Activated CD4-positive, alpha-beta T cell treated with anti-CD3 and anti-CD28 coated beads, Interleukin-2, amount 10 ng/mL, durations not matched to agents 7 days and 5 days (primary cell): ENCODE data around the gene AUTS2. TPM values are rescaled to one million over a fixed set of nuclear protein-coding genes. Genes with fewer than 3 reads are reported as not detected.

Experiments used
- CTCF ChIA-PET: fragments of 350-600 bp; sonication (Branson Sonifier 250); formaldehyde crosslinking; loops from one replicate; lab custom pipeline; 2021; ENCODE audit warnings: antibody characterized with exemption; lab: Charles Lee
- POLR2A ChIA-PET: fragments of 350-600 bp; sonication (Branson Sonifier 250); formaldehyde crosslinking; loops from one replicate; lab custom pipeline; 2021; ENCODE audit warnings: antibody characterized with exemption; lab: Charles Lee
- DNase-seq: peaks from one replicate; pipeline ENCODE4 v3.0.0-alpha.2; 2020
- H3K27ac Mint-ChIP-seq: one replicate; pipeline ENCODE4 v1.8.0; 2021; ENCODE audit warnings: mild to moderate bottlenecking, moderate library complexity, mixed read lengths
- H3K27me3 Mint-ChIP-seq: one replicate; pipeline ENCODE4 v1.8.0; 2021; ENCODE audit warnings: mixed read lengths
- H3K36me3 Mint-ChIP-seq: one replicate; pipeline ENCODE4 v1.8.0; 2021; ENCODE audit warnings: low read depth, mixed read lengths
- H3K4me1 Mint-ChIP-seq: one replicate; pipeline ENCODE4 v1.8.0; 2021; ENCODE audit warnings: mixed read lengths
- H3K4me3 Mint-ChIP-seq: one replicate; pipeline ENCODE4 v1.8.0; 2021; ENCODE audit warnings: mild to moderate bottlenecking, moderate library complexity, mixed read lengths
- H3K9me3 Mint-ChIP-seq: one replicate; pipeline ENCODE4 v1.8.0; 2021; ENCODE audit warnings: mixed read lengths
- total RNA-seq, 2 experiments: library from RNA; stranded (reverse); gene quantifications; one replicate each; pipeline ENCODE4 v1.2.3, GENCODE V29; 2021

The AUTS2 gene
- total RNA-seq, 2 experiments from 2014 or later, result 13.9 to 18.9 TPM

- Mint-ChIP-seq H3K27me3 (no peaks in the 10 kb centered on the region), H3K4me3 (no peak overlapping the region)
Observed at GRCh38 chr7:70487886-70488285, 889.6 kb downstream of the AUTS2 start.

GRCh38 chr7:70489813-70490212 is 891.5 kb downstream of the AUTS2 start:
- H3K4me1 Mint-ChIP-seq, result no peaks in the 10 kb centered on the region
- no peaks in the 10 kb centered on the region for H3K36me3 Mint-ChIP-seq
- H3K9me3 Mint-ChIP-seq, result no peaks in the 10 kb centered on the region
- ChIA-PET POLR2A (no interaction called here), CTCF (interaction anchor here (1.2 kb wide), 1 partner anchor 912 kb away, joined by 3 read pairs; no protein-coding TSS in a partner anchor)
- DNase-seq, result no peak
- H3K27ac Mint-ChIP-seq, result no peak overlapping the region
- H3K4me3 Mint-ChIP-seq, result no peak overlapping the region
- H3K27me3 Mint-ChIP-seq, result no peaks in the 10 kb centered on the region

More at GRCh38 chr7:70487886-70488285, 889.6 kb downstream of the AUTS2 start:
- Mint-ChIP-seq H3K36me3 (no peaks in the 10 kb centered on the region), H3K9me3 (peaks cover 3% of the 10 kb centered on the region), H3K27ac (no peak overlapping the region), H3K4me1 (no peaks in the 10 kb centered on the region)
- ChIA-PET CTCF (interaction anchor here (0.6 to 1.3 kb wide), 2 partner anchors 15 to 130 kb away, joined by 3 read pairs; no protein-coding TSS in a partner anchor), POLR2A (no interaction called here)
- DNase-seq, result no peak

- Mint-ChIP-seq H3K36me3 (no peaks in the 10 kb centered on the region), H3K27me3 (no peaks in the 10 kb centered on the region), H3K9me3 (no peaks in the 10 kb centered on the region), H3K4me3 (no peak overlapping the region), H3K4me1 (no peaks in the 10 kb centered on the region), H3K27ac (no peak overlapping the region)
- no peak for DNase-seq
- CTCF ChIA-PET, result no interaction called here
- POLR2A ChIA-PET, result no interaction called here
Observed at GRCh38 chr7:70492625-70493024, 894.4 kb downstream of the AUTS2 start.

GRCh38 chr7:70494225-70495032 is 896.2 kb downstream of the AUTS2 start:
- H3K9me3 Mint-ChIP-seq, result no peaks in the 10 kb centered on the region
- H3K36me3 Mint-ChIP-seq, result no peaks in the 10 kb centered on the region
- H3K27me3 Mint-ChIP-seq, result no peaks in the 10 kb centered on the region
- H3K27ac Mint-ChIP-seq, result no peak overlapping the region
- H3K4me1 Mint-ChIP-seq, result no peaks in the 10 kb centered on the region
- ChIA-PET POLR2A (no interaction called here), CTCF (no interaction called here)
- H3K4me3 Mint-ChIP-seq, result no peak overlapping the region
- no peak for DNase-seq

- Mint-ChIP-seq H3K4me3 (no peak overlapping the region), H3K27me3 (no peaks in the 10 kb centered on the region), H3K4me1 (no peaks in the 10 kb centered on the region), H3K9me3 (no peaks in the 10 kb centered on the region), H3K27ac (no peak overlapping the region), H3K36me3 (no peaks in the 10 kb centered on the region)
- DNase-seq, result no peak
- POLR2A ChIA-PET, result no interaction called here
- CTCF ChIA-PET, result interaction anchor here (0.6 kb wide), 1 partner anchor 46 kb away, joined by 3 read pairs; no protein-coding TSS in a partner anchor
Observed at GRCh38 chr7:70495033-70495376, 896.7 kb downstream of the AUTS2 start.

- H3K4me3 Mint-ChIP-seq, result no peak overlapping the region
- no peaks in the 10 kb centered on the region for H3K9me3 Mint-ChIP-seq
- ChIA-PET POLR2A (no interaction called here), CTCF (no interaction called here)
- no peak for DNase-seq
- H3K4me1 Mint-ChIP-seq, result no peaks in the 10 kb centered on the region
- H3K27me3 Mint-ChIP-seq, result no peaks in the 10 kb centered on the region
- H3K36me3 Mint-ChIP-seq, result no peaks in the 10 kb centered on the region
- no peak overlapping the region for H3K27ac Mint-ChIP-seq
Observed at GRCh38 chr7:70497793-70498192, 899.5 kb downstream of the AUTS2 start.

GRCh38 chr7:70498232-70498992 is 900.1 kb downstream of the AUTS2 start:
- Mint-ChIP-seq H3K36me3 (no peaks in the 10 kb centered on the region), H3K4me1 (no peaks in the 10 kb centered on the region), H3K27me3 (no peaks in the 10 kb centered on the region), H3K9me3 (no peaks in the 10 kb centered on the region), H3K27ac (no peak overlapping the region), H3K4me3 (no peak overlapping the region)
- no peak for DNase-seq
- CTCF ChIA-PET, result no interaction called here
- POLR2A ChIA-PET, result no interaction called here

- H3K36me3 Mint-ChIP-seq, result no peaks in the 10 kb centered on the region
- CTCF ChIA-PET, result no interaction called here
- no peaks in the 10 kb centered on the region for H3K27me3 Mint-ChIP-seq
- DNase-seq, result no peak
- H3K4me3 Mint-ChIP-seq, result no peak overlapping the region
- no peaks in the 10 kb centered on the region for H3K9me3 Mint-ChIP-seq
- POLR2A ChIA-PET, result no interaction called here
- no peaks in the 10 kb centered on the region for H3K4me1 Mint-ChIP-seq
- H3K27ac Mint-ChIP-seq, result no peak overlapping the region
Observed at GRCh38 chr7:70500261-70500660, 902.0 kb downstream of the AUTS2 start.

- CTCF ChIA-PET, result no interaction called here
- no peaks in the 10 kb centered on the region for H3K36me3 Mint-ChIP-seq
Observed at GRCh38 chr7:70502117-70502863, 904.0 kb downstream of the AUTS2 start.

GRCh38 chr7:70504254-70504653 is 906.0 kb downstream of the AUTS2 start:
- no peak overlapping the region for H3K4me3 Mint-ChIP-seq
- no peak overlapping the region for H3K27ac Mint-ChIP-seq
- H3K4me1 Mint-ChIP-seq, result no peaks in the 10 kb centered on the region
- no peaks in the 10 kb centered on the region for H3K9me3 Mint-ChIP-seq
- DNase-seq, result no peak
- no peaks in the 10 kb centered on the region for H3K36me3 Mint-ChIP-seq
- no peaks in the 10 kb centered on the region for H3K27me3 Mint-ChIP-seq
- ChIA-PET CTCF (no interaction called here), POLR2A (no interaction called here)

More at GRCh38 chr7:70502117-70502863, 904.0 kb downstream of the AUTS2 start:
- no peak for DNase-seq
- no peak overlapping the region for H3K27ac Mint-ChIP-seq
- no peaks in the 10 kb centered on the region for H3K4me1 Mint-ChIP-seq
- POLR2A ChIA-PET, result no interaction called here
- no peak overlapping the region for H3K4me3 Mint-ChIP-seq
- no peaks in the 10 kb centered on the region for H3K27me3 Mint-ChIP-seq
- H3K9me3 Mint-ChIP-seq, result no peaks in the 10 kb centered on the region

GRCh38 chr7:70505468-70505867 is 907.2 kb downstream of the AUTS2 start:
- no peaks in the 10 kb centered on the region for H3K4me1 Mint-ChIP-seq
- H3K36me3 Mint-ChIP-seq, result no peaks in the 10 kb centered on the region
- ChIA-PET POLR2A (no interaction called here), CTCF (no interaction called here)
- DNase-seq, result no peak
- H3K27ac Mint-ChIP-seq, result no peak overlapping the region
- no peaks in the 10 kb centered on the region for H3K9me3 Mint-ChIP-seq
- no peaks in the 10 kb centered on the region for H3K27me3 Mint-ChIP-seq
- H3K4me3 Mint-ChIP-seq, result no peak overlapping the region

GRCh38 chr7:70505886-70506285 is 907.6 kb downstream of the AUTS2 start:
- CTCF ChIA-PET, result no interaction called here
- Mint-ChIP-seq H3K4me3 (no peak overlapping the region), H3K4me1 (no peaks in the 10 kb centered on the region), H3K27me3 (no peaks in the 10 kb centered on the region), H3K36me3 (no peaks in the 10 kb centered on the region), H3K9me3 (no peaks in the 10 kb centered on the region), H3K27ac (no peak overlapping the region)
- POLR2A ChIA-PET, result no interaction called here
- DNase-seq, result no peak

- no peak for DNase-seq
- Mint-ChIP-seq H3K36me3 (no peaks in the 10 kb centered on the region), H3K27ac (no peak overlapping the region), H3K9me3 (no peaks in the 10 kb centered on the region), H3K27me3 (no peaks in the 10 kb centered on the region), H3K4me3 (no peak overlapping the region), H3K4me1 (no peaks in the 10 kb centered on the region)
- POLR2A ChIA-PET, result no interaction called here
- CTCF ChIA-PET, result no interaction called here
Observed at GRCh38 chr7:70506434-70506833, 908.2 kb downstream of the AUTS2 start.
